ENCODE measurements around the gene ZNF813.
"Not testable (repeated sequence)": the region's sequence is repeated elsewhere in the genome, so short reads cannot be mapped to it uniquely, and the experiment has no call there.

DNA sequence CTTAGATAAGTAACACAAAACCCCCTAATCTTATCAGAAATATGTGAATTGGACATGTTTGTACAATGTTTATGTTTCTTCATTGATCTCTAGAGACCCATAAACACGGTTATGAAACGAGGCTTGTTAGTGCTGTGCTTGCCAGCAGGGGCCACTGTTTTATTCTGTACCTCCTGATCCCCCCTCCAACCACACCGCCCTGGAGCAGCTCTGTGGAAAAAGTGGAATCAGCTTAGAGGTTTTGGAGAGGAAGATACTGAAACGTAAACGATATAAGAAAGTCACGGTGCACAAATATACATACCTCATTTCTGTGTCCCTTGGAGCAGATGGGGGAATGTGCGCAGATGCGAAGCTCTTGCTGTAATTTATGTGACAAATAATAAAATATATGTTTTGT lies 43.9 kb upstream of the ZNF813 start:
- TF ChIP-seq POLR2A (IDR thresholded peaks at IDR 0.05): not testable (repeated sequence)
- TF ChIP-seq, protein P1, sequence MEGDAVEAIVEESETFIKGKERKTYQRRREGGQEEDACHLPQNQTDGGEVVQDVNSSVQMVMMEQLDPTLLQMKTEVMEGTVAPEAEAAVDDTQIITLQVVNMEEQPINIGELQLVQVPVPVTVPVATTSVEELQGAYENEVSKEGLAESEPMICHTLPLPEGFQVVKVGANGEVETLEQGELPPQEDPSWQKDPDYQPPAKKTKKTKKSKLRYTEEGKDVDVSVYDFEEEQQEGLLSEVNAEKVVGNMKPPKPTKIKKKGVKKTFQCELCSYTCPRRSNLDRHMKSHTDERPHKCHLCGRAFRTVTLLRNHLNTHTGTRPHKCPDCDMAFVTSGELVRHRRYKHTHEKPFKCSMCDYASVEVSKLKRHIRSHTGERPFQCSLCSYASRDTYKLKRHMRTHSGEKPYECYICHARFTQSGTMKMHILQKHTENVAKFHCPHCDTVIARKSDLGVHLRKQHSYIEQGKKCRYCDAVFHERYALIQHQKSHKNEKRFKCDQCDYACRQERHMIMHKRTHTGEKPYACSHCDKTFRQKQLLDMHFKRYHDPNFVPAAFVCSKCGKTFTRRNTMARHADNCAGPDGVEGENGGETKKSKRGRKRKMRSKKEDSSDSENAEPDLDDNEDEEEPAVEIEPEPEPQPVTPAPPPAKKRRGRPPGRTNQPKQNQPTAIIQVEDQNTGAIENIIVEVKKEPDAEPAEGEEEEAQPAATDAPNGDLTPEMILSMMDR (IDR thresholded peaks at IDR 0.05): not testable (repeated sequence)

Measured in testis (tissue), 2 donors.